AG04449 (cell line): ENCODE results near the gene HS3ST4.

Source experiments
- CTCF ChIA-PET: fragments of 350-600 bp; formaldehyde crosslinking; extraction: SDS; loops from one replicate; lab custom pipeline; 2021; ENCODE audit warnings: antibody characterized with exemption; lab: Yijun Ruan, JAX
- POLR2A ChIA-PET: fragments of 400-600, 350-600 bp; formaldehyde crosslinking; extraction: SDS; loops from one replicate; lab custom pipeline; 2020; ENCODE audit warnings: antibody characterized with exemption, inconsistent platforms; lab: Yijun Ruan, JAX
- DNase-seq: peaks from one replicate; pipeline ENCODE4 v3.0.0-alpha.2; 2010; ENCODE audit warnings: low read depth, low spot score
- H3K4me3 ChIP-seq: 2 replicates; pipeline ENCODE4 v1.5.1; 2011; ENCODE audit warnings: low read depth, mild to moderate bottlenecking, control low read depth, low read length
- TF ChIP-seq, protein P1 (sequence below): IDR thresholded peaks from one replicate; pipeline ENCODE4 v1.5.1; 2011; ENCODE audit warnings: mild to moderate bottlenecking, moderate library complexity, low read length, control low read depth, inconsistent platforms; ENCODE audit not compliant: insufficient read depth; ENCODE audit errors: missing control alignments

The HS3ST4 gene

DNA sequence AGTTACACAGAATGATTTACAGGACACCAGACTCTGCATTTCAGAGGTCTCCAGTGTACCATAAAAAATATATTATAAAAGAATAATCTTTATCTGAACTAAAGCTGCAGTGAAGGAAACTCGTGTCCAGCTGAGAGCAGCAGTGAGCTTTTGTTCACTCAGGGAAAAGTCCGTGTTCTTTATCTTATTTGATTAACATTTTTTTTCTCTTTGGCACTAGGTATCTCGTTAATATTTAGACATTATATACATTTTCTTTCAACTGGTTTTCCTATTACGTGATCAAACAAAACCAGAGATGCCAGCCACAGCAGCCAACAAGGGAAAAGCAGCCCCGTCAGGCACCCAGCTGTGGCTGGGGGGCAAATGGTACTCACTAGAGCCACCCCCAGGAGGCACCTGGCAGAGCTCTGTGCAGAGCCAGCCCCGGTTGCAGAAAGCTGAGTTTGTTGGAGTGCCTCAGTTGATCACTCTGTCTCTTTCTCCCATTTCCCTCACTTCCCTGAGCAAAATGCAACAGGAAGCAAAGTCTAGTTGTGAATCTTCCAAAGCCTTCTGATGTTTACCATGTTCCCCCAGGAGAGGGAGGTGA lies 1.1 kb upstream of the HS3ST4 start:
- POLR2A ChIA-PET = no interaction called here
- no peak overlapping the region for H3K4me3 ChIP-seq
- TF ChIP-seq, protein P1, sequence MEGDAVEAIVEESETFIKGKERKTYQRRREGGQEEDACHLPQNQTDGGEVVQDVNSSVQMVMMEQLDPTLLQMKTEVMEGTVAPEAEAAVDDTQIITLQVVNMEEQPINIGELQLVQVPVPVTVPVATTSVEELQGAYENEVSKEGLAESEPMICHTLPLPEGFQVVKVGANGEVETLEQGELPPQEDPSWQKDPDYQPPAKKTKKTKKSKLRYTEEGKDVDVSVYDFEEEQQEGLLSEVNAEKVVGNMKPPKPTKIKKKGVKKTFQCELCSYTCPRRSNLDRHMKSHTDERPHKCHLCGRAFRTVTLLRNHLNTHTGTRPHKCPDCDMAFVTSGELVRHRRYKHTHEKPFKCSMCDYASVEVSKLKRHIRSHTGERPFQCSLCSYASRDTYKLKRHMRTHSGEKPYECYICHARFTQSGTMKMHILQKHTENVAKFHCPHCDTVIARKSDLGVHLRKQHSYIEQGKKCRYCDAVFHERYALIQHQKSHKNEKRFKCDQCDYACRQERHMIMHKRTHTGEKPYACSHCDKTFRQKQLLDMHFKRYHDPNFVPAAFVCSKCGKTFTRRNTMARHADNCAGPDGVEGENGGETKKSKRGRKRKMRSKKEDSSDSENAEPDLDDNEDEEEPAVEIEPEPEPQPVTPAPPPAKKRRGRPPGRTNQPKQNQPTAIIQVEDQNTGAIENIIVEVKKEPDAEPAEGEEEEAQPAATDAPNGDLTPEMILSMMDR = no peak
- DNase-seq = no peak
- CTCF ChIA-PET = no interaction called here

GRCh38 chr16:25692351-25692741 lies 587 bp downstream of the HS3ST4 start:
- no peak for DNase-seq
- no peak overlapping the region for H3K4me3 ChIP-seq

GRCh38 chr16:25692742-25693508 lies 1.2 kb downstream of the HS3ST4 start:
- H3K4me3 ChIP-seq = no peak overlapping the region
- TF ChIP-seq, protein P1 = no peak
- no peak for DNase-seq
- ChIA-PET CTCF (no interaction called here), POLR2A (no interaction called here)

More at GRCh38 chr16:25692351-25692741, 587 bp downstream of the HS3ST4 start:
- ChIA-PET POLR2A (no interaction called here), CTCF (no interaction called here)
- TF ChIP-seq, protein P1 = no peak

DNA sequence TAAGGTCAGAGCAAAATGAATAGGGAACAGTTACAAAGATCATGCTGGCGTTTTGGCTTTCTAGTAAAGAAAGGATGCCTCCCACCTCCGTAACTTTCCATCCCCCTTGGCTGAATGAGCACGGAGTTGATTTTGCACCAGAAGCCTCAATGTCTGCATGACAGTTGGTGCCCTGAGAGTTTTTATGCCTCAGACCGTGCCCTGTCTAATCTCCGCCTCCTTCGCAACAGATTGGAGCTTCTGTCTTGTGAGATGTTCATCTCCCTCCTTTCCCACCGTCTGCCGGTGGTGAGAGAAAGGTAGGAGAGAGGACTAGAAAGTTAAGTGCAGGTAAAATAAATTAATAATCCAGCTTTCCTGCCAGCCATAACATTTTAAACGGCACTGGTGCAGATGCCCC lies 1.9 kb downstream of the HS3ST4 start:
- no peak overlapping the region for H3K4me3 ChIP-seq
- CTCF ChIA-PET = no interaction called here
- TF ChIP-seq, protein P1 = no peak
- DNase-seq = no peak
- POLR2A ChIA-PET = no interaction called here

DNA sequence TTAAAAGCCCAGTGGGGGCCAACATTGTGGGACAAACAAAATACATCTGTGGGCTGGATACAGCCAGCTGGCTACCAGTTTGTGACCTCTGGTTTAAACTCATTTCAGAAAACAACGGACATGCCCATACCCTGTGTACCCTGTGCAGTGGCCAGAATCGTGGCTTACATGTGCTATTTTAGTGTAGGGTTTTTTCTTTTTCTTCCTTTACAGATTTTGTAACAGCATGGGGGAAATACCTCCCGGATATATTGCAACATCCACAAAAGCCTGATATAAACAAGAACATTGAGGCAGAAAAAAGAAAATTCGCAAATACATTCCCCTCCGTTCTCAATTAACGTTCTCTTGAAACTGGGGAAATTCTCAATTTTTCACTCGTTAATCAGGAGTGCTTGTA lies 7.3 kb downstream of the HS3ST4 start:
- CTCF ChIA-PET = no interaction called here
- no peak for DNase-seq
- no peak overlapping the region for H3K4me3 ChIP-seq

DNA sequence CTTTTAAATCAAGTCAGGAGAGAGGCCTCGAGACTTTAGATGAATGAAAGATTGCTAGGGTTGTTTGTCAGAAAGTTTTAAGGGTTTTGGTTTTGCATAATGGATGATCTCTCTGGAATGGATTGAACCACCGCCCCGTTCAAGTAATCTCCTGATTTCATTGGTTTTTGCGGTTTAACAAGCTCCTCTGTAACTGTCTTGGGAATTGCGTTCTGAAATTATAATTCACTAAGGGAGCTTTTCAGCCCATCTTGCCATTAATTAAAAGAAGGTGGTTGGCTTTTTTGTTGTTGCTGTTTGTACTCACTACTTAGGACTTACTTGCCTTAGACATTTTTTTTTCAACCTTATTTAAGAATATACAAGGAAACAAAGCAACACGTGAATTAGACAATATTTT lies 8.8 kb downstream of the HS3ST4 start:
- H3K4me3 ChIP-seq = no peak overlapping the region
- ChIA-PET POLR2A (no interaction called here), CTCF (no interaction called here)
- no peak for DNase-seq
- TF ChIP-seq, protein P1 = no peak

More for the DNA sequence above, 7.3 kb downstream of the HS3ST4 start:
- TF ChIP-seq, protein P1 = no peak
- POLR2A ChIA-PET = no interaction called here
